ENCODE measurements around the gene NHSL2.

DNA sequence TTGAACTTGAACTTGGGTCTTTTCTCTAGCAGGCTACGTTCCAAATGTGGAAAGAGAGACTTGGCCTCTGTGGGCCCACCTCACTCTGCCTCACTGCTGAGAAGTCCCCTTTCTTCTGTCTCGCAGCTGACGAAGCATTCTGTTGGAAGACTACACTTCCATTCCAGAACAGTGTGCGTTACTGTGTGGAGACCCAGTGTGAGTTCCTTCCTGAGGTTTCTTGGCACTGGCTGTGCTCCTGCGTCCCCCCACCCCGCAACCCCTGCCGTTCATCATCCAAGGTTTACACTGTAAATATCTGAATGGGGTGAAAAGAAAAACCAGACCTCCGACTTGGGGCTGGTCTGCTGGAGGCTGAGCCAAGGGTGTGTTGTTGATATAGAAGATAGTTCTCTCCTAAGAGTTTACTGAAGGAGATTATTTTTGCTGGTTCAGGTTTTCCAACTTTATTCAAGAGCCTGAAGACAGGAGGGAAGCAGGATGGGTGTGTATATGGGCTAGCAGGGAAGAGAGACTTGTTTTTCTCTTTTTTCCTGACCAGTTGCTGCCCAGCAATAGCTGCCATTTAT, 34.7 kb downstream of the NHSL2 start:
- TF ChIP-seq CTCF (IDR thresholded peaks at IDR 0.05; ENCODE audit: borderline replicate concordance, extremely low read depth, low read length, poor library complexity, severe bottlenecking) (no peak), EZH2 (IDR thresholded peaks at IDR 0.05; ENCODE audit: borderline replicate concordance, low read depth, low read length, severe bottlenecking) (no peak)

Data from DND-41 (cell line).